Mononuclear cell (primary cell): Measurements from ENCODE around the gene ZNF205. TPM values are rescaled to one million over a fixed set of nuclear protein-coding genes. Genes with fewer than 3 reads are reported as not detected.

ENCODE experiments used
- H3K27me3 ChIP-seq: 2 replicates; pipeline ENCODE4 v1.6.0; 2011; ENCODE audit warnings: low read length, control low read depth; ENCODE audit not compliant: insufficient read depth
- H3K4me1 ChIP-seq: 2 replicates; pipeline ENCODE4 v1.5.1; 2011; ENCODE audit warnings: mild to moderate bottlenecking, low read length, control low read depth; ENCODE audit not compliant: insufficient read depth
- H3K4me3 ChIP-seq: 2 replicates; pipeline ENCODE4 v1.5.1; 2011; ENCODE audit warnings: mild to moderate bottlenecking, low read length, moderate library complexity
- H3K9me3 ChIP-seq: 2 replicates; pipeline ENCODE4 v1.5.1; 2011; ENCODE audit warnings: low read depth, mild to moderate bottlenecking, control low read depth, low read length
- total RNA-seq: library from RNA; depleted of rRNA; stranded (reverse); fragments of >200 nt; gene quantifications from one replicate; pipeline ENCODE4 v1.2.3, GENCODE V29; 2012

The ZNF205 gene
- total RNA-seq, 1 donor = 0.52 TPM

DNA sequence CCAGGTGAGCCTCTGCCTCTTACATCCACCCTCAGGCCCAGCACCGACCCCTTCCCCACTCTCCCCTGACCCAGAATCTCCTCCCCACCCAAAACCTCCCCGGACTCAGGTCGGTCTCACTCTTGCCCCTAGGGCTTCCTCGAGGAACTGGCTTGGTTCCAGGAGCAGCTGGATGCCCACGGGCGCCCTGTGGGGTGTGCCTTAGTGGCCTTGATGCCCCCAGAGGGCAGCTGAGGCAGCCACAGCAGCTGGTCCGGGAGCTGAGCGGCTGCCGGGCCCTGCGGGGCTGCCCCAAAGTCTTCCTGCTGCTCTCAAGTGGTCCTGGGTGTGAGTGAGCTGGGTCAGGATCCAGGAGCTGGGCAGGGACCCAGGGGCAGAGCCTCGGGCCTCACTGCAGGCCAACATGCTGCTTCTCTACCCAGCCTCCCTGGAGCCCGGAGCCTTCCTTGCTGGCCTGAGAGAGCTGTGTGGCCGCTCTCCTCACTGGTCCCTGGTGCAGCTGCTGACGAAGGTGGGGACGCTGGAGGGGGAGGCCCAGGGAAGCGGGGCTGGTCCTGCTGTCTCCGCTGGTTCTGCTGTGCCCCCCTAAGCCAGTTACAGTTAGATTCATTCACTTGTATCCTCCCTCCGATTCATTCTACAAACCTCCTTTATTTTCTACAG lies 32.1 kb downstream of the ZNF205 start:
- Histone ChIP-seq H3K9me3 (no peaks in the 10 kb centered on the region), H3K4me3 (no peak overlapping the region), H3K4me1 (peaks cover 3% of the 10 kb centered on the region), H3K27me3 (no peaks in the 10 kb centered on the region)

DNA sequence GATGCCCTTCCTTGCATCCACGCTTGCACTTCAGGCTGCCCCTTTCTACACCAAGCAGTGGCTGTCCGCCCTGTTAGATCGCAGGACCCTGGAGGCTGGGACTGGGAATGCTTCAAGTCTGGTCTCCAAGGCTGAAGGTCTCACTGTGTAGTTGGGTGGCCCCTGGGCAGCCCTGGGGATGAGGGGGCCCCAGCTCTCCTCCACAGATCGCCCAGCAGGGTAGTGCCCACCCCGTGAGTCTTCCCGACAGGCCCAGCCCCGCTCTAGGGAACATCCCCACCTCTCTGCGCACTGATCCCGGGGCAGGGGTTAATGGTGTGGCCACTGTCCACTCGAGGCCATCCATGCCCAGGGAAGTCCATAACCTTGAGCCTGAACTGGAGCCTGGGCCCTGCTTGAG lies 32.8 kb downstream of the ZNF205 start:
- peaks cover 10% of the 10 kb centered on the region for H3K4me1 ChIP-seq
- no peak overlapping the region for H3K4me3 ChIP-seq
- no peaks in the 10 kb centered on the region for H3K9me3 ChIP-seq
- H3K27me3 ChIP-seq = no peaks in the 10 kb centered on the region

- Histone ChIP-seq H3K4me3 (no peak overlapping the region), H3K4me1 (peaks cover 15% of the 10 kb centered on the region), H3K9me3 (no peaks in the 10 kb centered on the region)
Measured at GRCh38 chr16:3145660-3146059, 33.3 kb downstream of the ZNF205 start.

GRCh38 chr16:3147046-3147756 lies 34.8 kb downstream of the ZNF205 start:
- Histone ChIP-seq H3K4me3 (no peak overlapping the region), H3K9me3 (no peaks in the 10 kb centered on the region), H3K27me3 (no peaks in the 10 kb centered on the region), H3K4me1 (peaks cover 29% of the 10 kb centered on the region)

More at GRCh38 chr16:3145660-3146059, 33.3 kb downstream of the ZNF205 start:
- no peaks in the 10 kb centered on the region for H3K27me3 ChIP-seq

DNA sequence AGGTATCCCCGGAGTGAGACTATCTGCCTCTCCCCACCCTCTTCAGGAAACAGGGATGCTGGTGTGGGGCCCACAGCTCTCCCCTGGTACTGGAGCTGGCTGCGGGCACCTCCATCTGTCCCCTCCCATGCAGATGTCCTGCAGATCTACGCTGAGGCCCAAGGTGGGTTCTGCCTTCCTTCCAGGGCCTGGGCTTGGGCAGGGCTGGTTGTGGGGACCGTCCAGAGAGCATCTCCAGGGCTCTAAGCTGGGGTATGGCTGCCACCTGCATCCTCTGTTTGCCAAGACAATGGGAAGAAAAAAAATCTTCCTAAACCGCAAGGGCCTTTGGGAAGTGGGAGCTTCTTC lies 35.3 kb downstream of the ZNF205 start:
- Histone ChIP-seq H3K27me3 (no peaks in the 10 kb centered on the region), H3K4me3 (no peak overlapping the region)

DNA sequence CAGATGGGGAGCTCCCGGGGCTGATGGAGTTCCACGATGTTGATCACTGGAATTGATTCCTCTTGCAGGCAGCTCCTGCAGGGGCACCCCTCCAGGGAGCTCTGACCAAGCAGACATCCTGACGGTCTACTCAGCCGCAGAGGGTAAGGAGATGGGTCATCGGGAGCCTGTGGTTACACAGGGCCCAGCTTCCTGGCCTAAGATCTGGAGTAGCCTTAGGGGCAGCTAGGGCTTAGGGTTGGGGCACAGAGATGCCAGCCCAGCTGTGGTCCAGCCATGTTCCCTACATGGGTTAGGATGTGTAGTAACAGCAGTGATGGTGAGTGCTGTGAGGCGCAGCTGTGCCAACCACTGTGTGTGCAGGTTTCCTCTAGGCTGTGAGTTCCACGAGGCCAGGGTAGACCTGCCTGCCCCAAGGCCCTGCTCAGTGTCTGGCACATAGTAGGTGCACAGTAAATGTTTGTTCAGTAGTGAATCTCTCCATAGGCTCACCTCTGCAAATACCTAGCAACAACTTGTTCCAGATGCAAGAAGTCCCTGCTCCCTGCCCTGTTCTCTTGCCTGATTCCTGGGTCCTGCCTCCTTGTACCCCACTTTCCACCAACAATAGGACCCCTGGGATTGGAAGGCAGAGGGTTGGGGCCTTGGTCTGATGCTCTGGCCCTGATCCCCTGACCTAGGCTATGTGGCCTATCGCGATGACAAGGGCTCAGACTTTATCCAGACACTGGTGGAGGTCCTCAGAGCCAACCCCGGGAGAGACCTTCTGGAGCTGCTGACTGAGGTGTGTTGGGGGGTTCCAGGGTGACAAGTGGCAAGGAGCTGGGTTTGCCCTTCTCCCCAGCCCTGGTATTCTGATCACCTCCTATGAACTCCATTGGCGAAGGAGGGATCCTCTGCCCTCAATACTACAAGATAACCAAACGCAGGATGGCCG lies 36.1 kb downstream of the ZNF205 start:
- Histone ChIP-seq H3K4me1 (peaks cover 34% of the 10 kb centered on the region), H3K4me3 (no peak overlapping the region), H3K9me3 (no peaks in the 10 kb centered on the region), H3K27me3 (no peaks in the 10 kb centered on the region)

More for the DNA sequence above, 35.3 kb downstream of the ZNF205 start:
- Histone ChIP-seq H3K4me1 (peaks cover 34% of the 10 kb centered on the region), H3K9me3 (no peaks in the 10 kb centered on the region)

- H3K27me3 ChIP-seq = no peaks in the 10 kb centered on the region
- no peak overlapping the region for H3K4me3 ChIP-seq
- peaks cover 34% of the 10 kb centered on the region for H3K4me1 ChIP-seq
Measured at GRCh38 chr16:3149193-3149530, 36.8 kb downstream of the ZNF205 start.

DNA sequence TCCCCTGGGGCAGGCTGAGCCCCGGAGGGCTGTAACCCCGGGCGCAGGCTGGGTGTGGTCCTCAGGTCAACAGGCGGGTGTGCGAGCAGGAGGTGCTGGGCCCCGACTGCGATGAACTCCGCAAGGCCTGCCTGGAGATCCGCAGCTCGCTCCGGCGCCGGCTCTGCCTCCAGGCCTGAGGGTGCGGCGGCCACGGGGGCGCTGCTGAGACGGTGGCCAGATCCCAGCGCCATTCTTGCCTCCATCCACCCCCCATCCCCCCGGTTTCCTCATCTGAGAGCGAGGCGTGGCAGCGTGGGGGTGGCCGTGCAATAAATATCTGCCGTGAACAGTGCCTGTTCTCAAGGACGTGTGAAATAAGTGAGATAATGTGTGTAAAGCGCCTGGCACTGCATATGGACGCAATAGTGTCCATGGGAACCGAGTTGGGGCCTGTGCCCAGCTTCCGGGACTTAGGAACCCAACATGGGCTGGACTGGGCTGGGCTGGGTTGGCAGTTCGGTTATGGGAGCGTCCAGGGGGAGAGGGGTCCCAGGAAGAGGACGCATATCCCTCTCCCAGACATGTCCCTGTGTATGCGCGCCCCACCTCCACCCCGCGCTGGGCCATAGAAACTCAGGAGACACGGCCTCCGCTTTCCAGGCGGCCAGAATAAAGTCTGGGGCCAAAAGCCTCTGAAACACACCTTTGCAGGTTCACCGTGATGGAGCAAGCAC lies 37.4 kb downstream of the ZNF205 start:
- Histone ChIP-seq H3K9me3 (no peaks in the 10 kb centered on the region), H3K4me3 (peak overlapping the region; percentile 64), H3K27me3 (no peaks in the 10 kb centered on the region), H3K4me1 (peaks cover 34% of the 10 kb centered on the region)

More at GRCh38 chr16:3149193-3149530, 36.8 kb downstream of the ZNF205 start:
- H3K9me3 ChIP-seq = no peaks in the 10 kb centered on the region

GRCh38 chr16:3150346-3151218 lies 38.2 kb downstream of the ZNF205 start:
- peak overlapping the region; percentile 64 for H3K4me3 ChIP-seq
- H3K9me3 ChIP-seq = no peaks in the 10 kb centered on the region
- H3K27me3 ChIP-seq = no peaks in the 10 kb centered on the region
- peaks cover 34% of the 10 kb centered on the region for H3K4me1 ChIP-seq

DNA sequence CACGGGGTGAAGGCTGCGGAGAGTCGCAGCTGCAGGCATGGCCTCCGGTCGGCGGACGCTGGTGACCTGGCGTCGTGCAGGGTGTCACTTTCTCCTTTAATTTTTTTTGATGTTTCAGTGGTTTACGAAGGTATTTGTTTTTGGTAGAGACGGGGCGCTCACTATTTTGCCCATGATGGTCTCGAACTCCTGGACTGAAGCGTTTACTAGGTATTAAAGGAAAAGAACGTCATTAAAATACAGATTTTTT lies 39.6 kb downstream of the ZNF205 start:
- Histone ChIP-seq H3K9me3 (no peaks in the 10 kb centered on the region), H3K4me3 (no peak overlapping the region), H3K27me3 (no peaks in the 10 kb centered on the region), H3K4me1 (peaks cover 34% of the 10 kb centered on the region)

DNA sequence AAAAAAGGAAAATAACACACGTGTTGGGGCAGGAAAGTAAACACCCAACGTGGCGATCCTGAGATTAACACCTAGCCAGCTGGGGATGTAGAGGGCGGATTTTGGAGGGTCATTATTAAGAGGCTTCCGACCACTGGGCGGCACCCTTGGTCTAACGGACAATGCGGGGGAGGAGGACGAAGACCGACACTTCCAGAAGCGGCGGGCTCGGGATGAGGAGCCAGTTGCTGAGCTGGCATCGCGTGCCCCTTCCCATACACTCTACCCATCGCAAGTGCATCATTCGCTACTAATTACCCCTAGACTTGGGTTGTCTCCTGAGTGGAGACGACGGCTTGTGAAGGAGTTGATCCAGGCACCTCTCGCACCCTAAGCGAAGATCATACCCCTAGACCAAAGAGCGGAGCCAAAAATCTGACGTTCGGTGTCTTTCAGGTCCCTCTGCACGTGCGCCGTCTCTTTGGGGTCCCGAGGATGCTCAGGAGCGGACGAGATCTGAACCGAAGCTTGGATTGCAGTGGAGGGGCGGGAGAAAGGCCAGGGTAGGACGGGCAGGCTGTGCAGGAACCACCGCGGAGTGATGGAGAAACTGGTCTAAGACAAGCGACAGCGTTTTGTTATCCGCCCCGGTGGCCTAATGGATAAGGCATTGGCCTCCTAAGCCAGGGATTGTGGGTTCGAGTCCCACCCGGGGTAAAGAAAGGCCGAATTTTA lies 40.0 kb downstream of the ZNF205 start:
- Histone ChIP-seq H3K4me1 (peaks cover 37% of the 10 kb centered on the region), H3K9me3 (no peaks in the 10 kb centered on the region), H3K27me3 (peaks cover 4% of the 10 kb centered on the region), H3K4me3 (no peak overlapping the region)

GRCh38 chr16:3152991-3153368 lies 40.6 kb downstream of the ZNF205 start:
- Histone ChIP-seq H3K27me3 (peaks cover 9% of the 10 kb centered on the region), H3K9me3 (no peaks in the 10 kb centered on the region), H3K4me3 (no peak overlapping the region), H3K4me1 (peaks cover 42% of the 10 kb centered on the region)

DNA sequence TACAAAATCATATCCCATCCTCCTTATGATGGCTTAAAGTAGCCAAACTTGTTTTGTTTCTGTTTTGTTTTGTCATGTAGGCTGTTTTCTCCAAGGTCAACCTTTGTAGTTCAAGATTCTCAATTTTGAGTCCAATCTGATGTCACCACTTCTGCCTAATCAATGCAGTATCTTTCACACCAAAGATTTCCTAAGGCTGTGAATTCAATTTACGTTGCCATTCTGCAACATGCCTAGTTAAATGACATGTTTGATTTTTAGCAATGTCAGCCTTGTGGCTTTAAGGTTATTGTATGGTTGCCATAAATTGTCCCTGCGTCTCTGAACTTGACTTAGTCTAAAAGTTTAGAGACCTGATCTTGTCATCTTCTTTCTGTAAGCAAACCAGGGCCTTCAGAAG lies 42.8 kb downstream of the ZNF205 start:
- Histone ChIP-seq H3K4me1 (peaks cover 52% of the 10 kb centered on the region), H3K4me3 (no peak overlapping the region), H3K27me3 (peaks cover 13% of the 10 kb centered on the region), H3K9me3 (no peaks in the 10 kb centered on the region)

GRCh38 chr16:3155972-3156371 lies 43.6 kb downstream of the ZNF205 start:
- H3K27me3 ChIP-seq = peaks cover 14% of the 10 kb centered on the region
- H3K4me3 ChIP-seq = no peak overlapping the region
- H3K4me1 ChIP-seq = peaks cover 46% of the 10 kb centered on the region
- H3K9me3 ChIP-seq = no peaks in the 10 kb centered on the region
